Natural killer cell (primary cell): ENCODE data around the gene CHI3L1. TPM values are rescaled to one million over a fixed set of nuclear protein-coding genes. Genes with fewer than 3 reads are reported as not detected.

Experiments
- ATAC-seq, 3 donors: fragments of 150-1000 bp in 2 of 3; fragments of 200-7000 bp in 1 of 3; cut with Tn5 transposase; 1 replicate in 1 of 3; 2 replicates in 2 of 3; pipeline ENCODE4 v1.10.0; 2021; ENCODE audit warnings: mild to moderate bottlenecking in 2 of 3, moderate library complexity in 2 of 3
- DNase-seq, 2 donors: peaks; one replicate each; pipeline versions ENCODE4 v3.0.0 to v3.0.0-alpha.2; 2013 to 2021; ENCODE audit warnings: mixed read lengths in 1 of 2
- H3K27ac ChIP-seq: one replicate; pipeline ENCODE4 v1.5.1; 2013; ENCODE audit warnings: mild to moderate bottlenecking, low read length
- H3K27me3 ChIP-seq: one replicate; pipeline ENCODE4 v1.6.1; 2013; ENCODE audit warnings: low read length; ENCODE audit not compliant: control insufficient read depth, insufficient read depth
- H3K36me3 ChIP-seq: one replicate; pipeline ENCODE4 v1.6.1; 2013; ENCODE audit warnings: low read length; ENCODE audit not compliant: control insufficient read depth, insufficient read depth
- H3K4me1 ChIP-seq: one replicate; pipeline ENCODE4 v1.6.1; 2013; ENCODE audit warnings: low read length; ENCODE audit not compliant: control insufficient read depth, insufficient read depth
- H3K4me3 ChIP-seq: one replicate; pipeline ENCODE4 v1.5.1; 2013; ENCODE audit warnings: low read length
- H3K9me3 ChIP-seq: one replicate; pipeline ENCODE4 v1.6.1; 2013; ENCODE audit warnings: low read length; ENCODE audit not compliant: control insufficient read depth, insufficient read depth
- H3K27ac Mint-ChIP-seq, 2 donors: one replicate each; pipeline ENCODE4 v1.8.0; 2022; ENCODE audit warnings: mild to moderate bottlenecking in 2 of 2, mixed read lengths in 2 of 2, moderate library complexity in 1 of 2
- H3K27me3 Mint-ChIP-seq, 2 donors: one replicate each; pipeline ENCODE4 v1.8.0; 2022; ENCODE audit warnings: low read depth in 2 of 2, mixed read lengths in 2 of 2
- H3K36me3 Mint-ChIP-seq: one replicate; pipeline ENCODE4 v1.8.0; 2022; ENCODE audit warnings: mixed read lengths
- H3K4me1 Mint-ChIP-seq, 2 donors: one replicate each; pipeline ENCODE4 v1.8.0; 2022; ENCODE audit warnings: mixed read lengths in 2 of 2
- H3K4me3 Mint-ChIP-seq: one replicate; pipeline ENCODE4 v1.8.0; 2022; ENCODE audit warnings: mild to moderate bottlenecking, moderate library complexity, mixed read lengths
- H3K9me3 Mint-ChIP-seq, 2 donors: one replicate each; pipeline ENCODE4 v1.8.0; 2022; ENCODE audit warnings: mixed read lengths in 2 of 2
- WGBS: methylation state at CpG from one replicate; pipeline ENCODE4 v1.1.7; 2013; ENCODE audit warnings: missing lambda C conversion rate; ENCODE audit not compliant: insufficient coverage; 5-methylcytosine and 5-hydroxymethylcytosine counted together
- intact Hi-C: fragments of 100-400 bp; cut with micrococcal nuclease; formaldehyde crosslinking; loops from one replicate; pipeline ENCODE4 v1.14.2; 2022
- total RNA-seq, 4 donors: library from RNA; stranded (reverse); fragments of 120-200 nt in 1 of 4; gene quantifications; one replicate each; pipeline versions ENCODE4 v1.2.3 to v1.2.4, GENCODE V29; 2013 to 2022
- TF ChIP-seq, protein P1 (sequence below): fragments of 200-600 bp; IDR thresholded peaks from one replicate; pipeline ENCODE4 v1.8.0; 2022; ENCODE audit warnings: antibody characterized with exemption

The CHI3L1 gene
- total RNA-seq, 3 donors from 2014 or later (not counting 1 experiment from before 2014, with no cell fraction given), result 1.0 TPM; not detected in 2

DNA sequence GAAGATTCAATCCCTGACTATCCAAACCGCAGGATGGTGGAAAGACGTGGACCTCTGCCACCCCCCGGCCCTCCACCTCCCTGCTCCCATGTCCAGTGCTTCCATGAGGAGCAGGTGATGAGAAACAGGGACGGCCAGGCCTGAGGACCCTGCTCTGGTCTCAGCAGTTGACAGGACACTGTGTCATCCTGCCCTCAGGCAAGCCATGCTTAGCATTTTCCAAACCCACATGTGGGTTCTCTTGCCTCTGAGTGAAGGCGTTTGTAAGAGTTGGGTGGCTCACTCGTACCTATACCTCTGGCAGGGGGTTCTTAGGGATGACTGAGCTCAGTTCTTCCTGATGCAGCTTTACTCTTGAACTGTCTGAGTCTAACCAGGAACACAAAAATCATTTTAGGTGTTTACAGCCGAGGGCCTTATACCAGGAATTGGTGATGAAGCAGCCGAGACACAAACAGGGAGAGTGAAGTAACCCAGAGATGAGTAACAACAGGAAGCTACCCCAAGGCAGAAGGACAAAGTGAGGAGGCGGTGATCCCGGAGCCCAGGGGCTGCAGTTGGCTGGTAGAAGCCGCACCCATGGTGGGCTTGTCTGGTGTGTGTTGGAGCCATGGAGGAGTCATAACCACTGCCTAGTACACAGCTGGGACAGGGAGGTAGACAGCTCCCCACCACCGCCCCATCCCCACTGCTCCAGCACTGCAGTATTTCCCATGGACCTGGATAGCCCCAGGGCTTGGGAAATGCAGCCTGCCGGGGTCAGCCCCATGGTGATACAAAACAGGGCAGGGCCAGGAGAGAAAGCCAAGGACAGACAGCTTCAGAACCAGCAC, 32.3 kb downstream of the CHI3L1 start:
- no peaks in the 10 kb centered on the region for H3K9me3 ChIP-seq
- H3K9me3 Mint-ChIP-seq, result peaks cover 0 to 2% of the 10 kb centered on the region in 2 donors
- H3K36me3 ChIP-seq, result no peaks in the 10 kb centered on the region
- no peak overlapping the region for H3K4me3 ChIP-seq
- H3K27me3 ChIP-seq, result no peaks in the 10 kb centered on the region
- H3K27ac Mint-ChIP-seq, result no peak overlapping the region
- DNase-seq (no peak), ATAC-seq (no peak)
- H3K27ac ChIP-seq, result no peak overlapping the region
- TF ChIP-seq, protein P1, sequence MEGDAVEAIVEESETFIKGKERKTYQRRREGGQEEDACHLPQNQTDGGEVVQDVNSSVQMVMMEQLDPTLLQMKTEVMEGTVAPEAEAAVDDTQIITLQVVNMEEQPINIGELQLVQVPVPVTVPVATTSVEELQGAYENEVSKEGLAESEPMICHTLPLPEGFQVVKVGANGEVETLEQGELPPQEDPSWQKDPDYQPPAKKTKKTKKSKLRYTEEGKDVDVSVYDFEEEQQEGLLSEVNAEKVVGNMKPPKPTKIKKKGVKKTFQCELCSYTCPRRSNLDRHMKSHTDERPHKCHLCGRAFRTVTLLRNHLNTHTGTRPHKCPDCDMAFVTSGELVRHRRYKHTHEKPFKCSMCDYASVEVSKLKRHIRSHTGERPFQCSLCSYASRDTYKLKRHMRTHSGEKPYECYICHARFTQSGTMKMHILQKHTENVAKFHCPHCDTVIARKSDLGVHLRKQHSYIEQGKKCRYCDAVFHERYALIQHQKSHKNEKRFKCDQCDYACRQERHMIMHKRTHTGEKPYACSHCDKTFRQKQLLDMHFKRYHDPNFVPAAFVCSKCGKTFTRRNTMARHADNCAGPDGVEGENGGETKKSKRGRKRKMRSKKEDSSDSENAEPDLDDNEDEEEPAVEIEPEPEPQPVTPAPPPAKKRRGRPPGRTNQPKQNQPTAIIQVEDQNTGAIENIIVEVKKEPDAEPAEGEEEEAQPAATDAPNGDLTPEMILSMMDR, result no peak
- peaks cover 12 to 32% of the 10 kb centered on the region in 2 donors for H3K27me3 Mint-ChIP-seq
- H3K4me1 Mint-ChIP-seq, result no peaks in the 10 kb centered on the region
- intact Hi-C loops, result no loop called here
- no peaks in the 10 kb centered on the region for H3K36me3 Mint-ChIP-seq
- H3K4me3 Mint-ChIP-seq, result no peak overlapping the region
- 79% methylated on average over 13 of the region's 13 CpGs for WGBS
- H3K4me1 ChIP-seq, result no peaks in the 10 kb centered on the region

DNA sequence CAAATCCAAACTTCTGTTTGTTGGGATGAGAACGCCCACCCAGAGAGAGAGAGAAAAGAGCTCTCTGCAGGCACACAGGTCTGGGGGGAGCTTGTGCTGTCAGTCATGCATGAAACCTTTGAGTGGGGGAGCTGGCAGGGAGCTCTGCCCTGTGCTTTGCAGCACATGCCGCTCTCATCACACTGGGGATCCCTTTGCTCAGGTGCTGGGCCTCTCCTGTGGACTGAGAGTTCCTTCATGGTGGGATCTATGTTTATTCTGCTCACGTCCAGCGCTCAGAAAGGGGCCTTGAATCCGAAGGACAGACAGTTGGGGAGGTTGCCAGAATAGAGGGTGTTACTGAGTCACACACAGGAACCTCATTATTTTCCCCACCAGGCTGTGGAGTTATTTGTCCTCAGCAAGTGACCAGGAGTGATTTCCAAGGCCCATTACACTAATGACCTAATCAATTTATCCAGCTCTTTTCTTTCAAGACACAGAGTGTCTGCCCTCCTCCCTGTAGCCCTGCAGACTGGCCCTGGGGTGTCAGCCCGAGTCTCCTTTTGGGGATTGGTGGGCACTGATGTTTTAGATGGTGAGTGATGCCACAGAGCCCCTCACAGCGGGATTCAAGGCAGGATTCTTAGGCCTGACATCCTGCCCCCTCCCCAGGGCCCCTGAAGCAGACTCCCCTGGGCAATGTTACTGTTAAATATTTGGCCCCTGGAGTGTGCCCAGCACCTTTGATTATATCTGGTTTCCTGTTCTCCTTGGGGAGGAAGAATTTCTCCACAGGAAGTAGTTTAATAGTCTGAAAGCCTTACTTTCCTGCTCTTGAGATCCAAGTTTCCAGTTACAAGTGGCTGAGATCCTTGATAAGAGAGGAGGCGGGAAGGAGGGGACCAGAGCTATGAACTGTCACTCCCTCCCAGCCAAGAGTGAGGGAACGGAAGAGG, 33.2 kb downstream of the CHI3L1 start:
- no peak overlapping the region for H3K27ac Mint-ChIP-seq
- TF ChIP-seq, protein P1, result no peak
- ATAC-seq, result no peak
- DNase-seq, result no peak
- Histone ChIP-seq H3K27ac (no peak overlapping the region), H3K36me3 (no peaks in the 10 kb centered on the region), H3K4me1 (no peaks in the 10 kb centered on the region), H3K27me3 (no peaks in the 10 kb centered on the region), H3K9me3 (no peaks in the 10 kb centered on the region), H3K4me3 (no peak overlapping the region)
- intact Hi-C loops, result no loop called here
- 90% methylated on average over 8 of the region's 9 CpGs for WGBS
- H3K4me3 Mint-ChIP-seq, result no peak overlapping the region
- H3K36me3 Mint-ChIP-seq, result no peaks in the 10 kb centered on the region
- peaks cover 9 to 24% of the 10 kb centered on the region in 2 donors for H3K27me3 Mint-ChIP-seq
- peaks cover 0 to under 1% of the 10 kb centered on the region in 2 donors for H3K9me3 Mint-ChIP-seq
- H3K4me1 Mint-ChIP-seq, result no peaks in the 10 kb centered on the region

DNA sequence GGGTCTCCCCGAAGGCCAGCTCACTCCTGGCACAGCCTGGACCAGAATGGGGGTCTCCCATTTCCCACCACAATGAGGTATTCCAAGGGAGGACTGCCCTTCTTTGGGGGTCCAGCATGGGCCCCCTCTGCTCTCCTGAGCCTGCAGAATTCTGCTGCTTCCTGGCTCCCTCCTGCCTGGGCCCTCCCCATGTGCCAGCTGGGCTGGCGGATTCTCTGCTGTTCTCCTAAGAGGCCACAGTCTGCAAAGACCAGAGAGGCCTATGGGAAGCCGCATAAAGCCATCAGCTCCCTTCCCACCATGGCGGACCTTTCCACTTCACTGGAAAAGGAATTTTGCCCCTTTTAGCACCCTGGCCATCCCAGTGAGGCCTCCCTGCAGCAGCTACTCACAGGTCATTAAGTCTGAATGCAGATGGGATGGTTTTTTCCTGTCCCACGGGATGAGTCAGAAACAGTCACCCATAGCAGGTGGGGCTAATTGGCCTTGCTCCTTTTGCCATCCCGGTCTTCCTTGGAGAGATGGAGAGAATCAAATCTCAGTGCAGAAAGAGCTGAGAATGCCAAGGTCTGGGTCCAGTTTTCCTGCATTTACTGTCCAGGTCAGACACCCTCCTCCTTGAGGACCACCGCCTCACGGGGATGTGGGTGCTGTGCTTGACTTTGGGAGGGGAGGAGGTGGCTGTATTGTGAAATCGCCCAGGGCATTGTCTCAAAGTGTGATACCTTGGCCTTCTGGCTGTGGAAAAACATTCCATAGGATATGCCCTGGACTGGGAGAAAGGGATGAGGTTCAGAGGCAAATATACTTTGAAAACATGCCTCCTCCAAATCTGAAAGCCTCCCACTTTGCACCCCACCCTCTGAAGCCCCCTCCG, 34.1 kb downstream of the CHI3L1 start:
- Mint-ChIP-seq H3K36me3 (no peaks in the 10 kb centered on the region), H3K9me3 (no peaks in the 10 kb centered on the region), H3K27me3 (peaks cover 5 to 17% of the 10 kb centered on the region in 2 donors), H3K4me3 (no peak overlapping the region), H3K27ac (no peak overlapping the region), H3K4me1 (no peaks in the 10 kb centered on the region)
- DNase-seq (no peak), ATAC-seq (no peak)
- intact Hi-C loops, result no loop called here
- Histone ChIP-seq H3K36me3 (no peaks in the 10 kb centered on the region), H3K27ac (no peak overlapping the region), H3K9me3 (no peaks in the 10 kb centered on the region), H3K4me3 (no peak overlapping the region), H3K27me3 (no peaks in the 10 kb centered on the region), H3K4me1 (no peaks in the 10 kb centered on the region)
- TF ChIP-seq, protein P1, result no peak
- 73% methylated on average over 10 of the region's 10 CpGs for WGBS
